HCT116 (cell line): ENCODE data around the gene HPS5. TPM values are rescaled to one million over a fixed set of nuclear protein-coding genes. Genes with fewer than 3 reads are reported as not detected.
"Not testable (repeated sequence)": the region's sequence is repeated elsewhere in the genome, so short reads cannot be mapped to it uniquely, and the experiment has no call there.

ENCODE experiments used
- ATAC-seq: fragments of 200-7000 bp; cut with Tn5 transposase; 2 replicates; pipeline ENCODE4 v1.9.1; 2020; ENCODE audit warnings: mild to moderate bottlenecking, moderate library complexity
- BruUV-seq: library from RNA; stranded (reverse); fragments of 400-500 nt; replicated peaks from 2 replicates; lab custom pipeline; 2021; lab: Mats Ljungman, UMichigan
- CTCF ChIA-PET: fragments of 300-600 bp; sonication (Branson Sonifier 250); formaldehyde crosslinking; loops from one replicate; lab custom pipeline; 2021; ENCODE audit warnings: antibody characterized with exemption; lab: Charles Lee
- POLR2A ChIA-PET: fragments of 300-600, 350-600 bp; sonication (Branson Sonifier 250); formaldehyde crosslinking; loops from one replicate; lab custom pipeline; 2021; ENCODE audit warnings: antibody characterized with exemption; lab: Charles Lee
- RAD21 ChIA-PET, 2 experiments: fragments of 300-600 bp; sonication (Branson Sonifier 250); formaldehyde crosslinking; loops; one replicate each; lab custom pipeline; 2023; ENCODE audit warnings: low total read pairs in 2 of 2; ENCODE audit not compliant: uncharacterized antibody in 2 of 2, unreplicated experiment in 2 of 2, low non-redundant PET in 1 of 2; lab: Charles Lee
- DNase-seq: peaks from one replicate; pipeline ENCODE4 v3.0.0-alpha.2; 2010; ENCODE audit warnings: low read depth, low spot score
- H2AFZ ChIP-seq: fragments of 200-600 bp; shearing (Covaris generic), sonication (generic); 2 replicates; pipeline ENCODE4 v1.6.1; 2017; ENCODE audit warnings: low read depth, mixed run types, mixed read lengths, antibody characterized with exemption, low read length; ENCODE audit not compliant: poor library complexity, severe bottlenecking
- H3K27ac ChIP-seq: 2 replicates; pipeline ENCODE4 v1.5.1; 2012; ENCODE audit warnings: low read depth, low read length
- H3K27me3 ChIP-seq: fragments of 200-600 bp; sonication (generic); 2 replicates; pipeline ENCODE4 v1.6.1; 2016; ENCODE audit warnings: mixed run types, low read length, mixed read lengths; ENCODE audit not compliant: insufficient read depth
- H3K36me3 ChIP-seq, 2 experiments: fragments of 200-500 bp in 1 of 2; fragments of 200-600 bp in 1 of 2; sonication (Bioruptor generic) in 1 of 2; sonication (generic) in 1 of 2; 2 replicates each; pipeline versions ENCODE4 v1.5.1 to v1.6.1; 2014 to 2016; ENCODE audit warnings: low read length in 2 of 2, inconsistent platforms in 1 of 2, mixed read lengths in 1 of 2, mixed run types in 1 of 2; ENCODE audit not compliant: insufficient read depth in 2 of 2, control insufficient read depth in 1 of 2
- H3K4me1 ChIP-seq, 2 experiments: fragments of 200-600 bp in 1 of 2; sonication (generic) in 1 of 2; 2 replicates each; pipeline versions ENCODE4 v1.5.1 to v1.6.1; 2012 to 2017; ENCODE audit warnings: low read length in 2 of 2, inconsistent platforms in 1 of 2, mild to moderate bottlenecking in 1 of 2, mixed read lengths in 1 of 2, mixed run types in 1 of 2, moderate library complexity in 1 of 2; ENCODE audit not compliant: insufficient read depth in 2 of 2, control insufficient read depth in 1 of 2
- H3K4me2 ChIP-seq: fragments of 200-600 bp; sonication (generic); 2 replicates; pipeline ENCODE4 v1.6.1; 2017; ENCODE audit warnings: mixed run types, low read length, mixed read lengths
- H3K4me3 ChIP-seq, 2 experiments: fragments of 200-600 bp in 1 of 2; sonication (generic) in 1 of 2; replicated peaks in 1 of 2; 2 replicates each; pipeline ENCODE4 v1.5.1; 2011 to 2016; ENCODE audit warnings: low read length in 2 of 2, control low read depth in 1 of 2, low read depth in 1 of 2, mild to moderate bottlenecking in 1 of 2, mixed read lengths in 1 of 2, mixed run types in 1 of 2
- H3K79me2 ChIP-seq: fragments of 200-600 bp; sonication (generic); 2 replicates; pipeline ENCODE4 v1.6.1; 2017; ENCODE audit warnings: mild to moderate bottlenecking, mixed run types, low read length, moderate library complexity, mixed read lengths; ENCODE audit not compliant: insufficient read depth
- H3K9ac ChIP-seq: fragments of 200-600 bp; sonication (generic); 2 replicates; pipeline ENCODE4 v1.6.1; 2016; ENCODE audit warnings: low read length, mixed read lengths
- H3K9me2 ChIP-seq: fragments of 200-600 bp; sonication (generic), shearing (Covaris generic); 2 replicates; pipeline ENCODE4 v1.6.1; 2017; ENCODE audit warnings: mixed run types, mild to moderate bottlenecking, moderate library complexity; ENCODE audit not compliant: insufficient read depth
- H3K9me3 ChIP-seq, 2 experiments: fragments of 200-500 bp in 1 of 2; fragments of 200-600 bp in 1 of 2; sonication (Bioruptor generic) in 1 of 2; sonication (generic) in 1 of 2; 2 replicates each; pipeline ENCODE4 v1.6.1; 2014 to 2017; ENCODE audit warnings: low read length in 2 of 2, mixed read lengths in 2 of 2, inconsistent platforms in 1 of 2, low read depth in 1 of 2, mild to moderate bottlenecking in 1 of 2, mixed run types in 1 of 2, moderate library complexity in 1 of 2; ENCODE audit not compliant: control insufficient read depth in 1 of 2, insufficient read depth in 1 of 2
- H4K20me1 ChIP-seq: fragments of 200-600 bp; sonication (generic), shearing (Covaris generic); 2 replicates; pipeline ENCODE4 v1.6.1; 2017; ENCODE audit warnings: mixed run types, mild to moderate bottlenecking, moderate library complexity; ENCODE audit not compliant: insufficient read depth
- CTCF ChIP-seq, 3 experiments: fragments of 200-600 bp in 1 of 3; sonication (generic) in 1 of 3; IDR thresholded peaks in 2 of 3; conservative IDR thresholded peaks in 1 of 3; 2 replicates each; pipeline ENCODE4 v1.5.1; 2012 to 2017; ENCODE audit warnings: low read depth in 2 of 3, low read length in 2 of 3, antibody characterized with exemption in 1 of 3, borderline replicate concordance in 1 of 3, control low read depth in 1 of 3, mild to moderate bottlenecking in 1 of 3, mixed read lengths in 1 of 3, mixed run types in 1 of 3, moderate library complexity in 1 of 3; ENCODE audit not compliant: insufficient read depth in 1 of 3
- RAD21 ChIP-seq: IDR thresholded peaks from 2 replicates; pipeline ENCODE4 v1.6.1; 2012; ENCODE audit warnings: low read depth, mild to moderate bottlenecking
- SIN3A ChIP-seq: IDR thresholded peaks from 2 replicates; pipeline ENCODE4 v1.6.1; 2012; ENCODE audit warnings: low read depth
- intact Hi-C: fragments of 100-400 bp; cut with micrococcal nuclease; formaldehyde crosslinking; loops from 2 replicates; pipeline ENCODE4 v1.10.0; 2022
- total RNA-seq: library from RNA; stranded (reverse); gene quantifications from one replicate; pipeline ENCODE4 v1.2.1, GENCODE V29; 2021; ENCODE audit not compliant: unreplicated experiment
- TF ChIP-seq, protein P1 (sequence below): IDR thresholded peaks from 2 replicates; pipeline ENCODE4 v1.6.1; 2012
- TF ChIP-seq, protein P2 (sequence below): IDR thresholded peaks from 2 replicates; pipeline ENCODE4 v1.6.1; 2011; ENCODE audit warnings: mild to moderate bottlenecking, low read length, moderate library complexity; ENCODE audit not compliant: insufficient replicate concordance; ENCODE audit errors: extremely low read depth

The HPS5 gene
- total RNA-seq, 1 experiment from 2014 or later: 19.6 TPM

DNA sequence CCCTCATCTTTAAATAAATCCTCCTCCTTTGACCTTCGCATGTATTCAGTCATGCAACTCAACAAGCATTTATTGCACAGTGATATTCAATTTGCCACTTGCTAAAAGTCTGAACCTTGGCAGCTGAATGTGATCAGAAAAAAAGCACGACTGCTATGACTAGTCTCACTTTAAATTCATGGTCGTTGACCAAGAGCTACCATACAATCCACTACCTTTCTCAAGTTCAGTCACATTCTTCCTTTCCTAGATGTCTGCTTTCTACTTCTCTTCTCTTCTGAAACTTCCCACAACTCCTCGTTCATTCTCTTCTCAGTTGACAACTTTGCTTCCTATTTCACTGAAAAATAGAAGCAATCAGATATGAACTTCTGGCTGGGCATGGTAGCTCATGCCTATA is 57.9 kb downstream of the HPS5 start:
- Histone ChIP-seq H3K4me3 (no peak overlapping the region), H3K27ac (no peak overlapping the region), H3K79me2 (no peaks in the 10 kb centered on the region), H2AFZ (no peak overlapping the region), H4K20me1 (no peaks in the 10 kb centered on the region), H3K27me3 (no peaks in the 10 kb centered on the region), H3K9me2 (no peaks in the 10 kb centered on the region), H3K36me3 (no peaks in the 10 kb centered on the region), H3K9ac (no peak overlapping the region), H3K9me3 (no peaks in the 10 kb centered on the region), H3K4me2 (no peak overlapping the region), H3K4me1 (no peaks in the 10 kb centered on the region)
- TF ChIP-seq, protein P1, sequence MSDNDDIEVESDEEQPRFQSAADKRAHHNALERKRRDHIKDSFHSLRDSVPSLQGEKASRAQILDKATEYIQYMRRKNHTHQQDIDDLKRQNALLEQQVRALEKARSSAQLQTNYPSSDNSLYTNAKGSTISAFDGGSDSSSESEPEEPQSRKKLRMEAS: no peak
- TF ChIP-seq, protein P2, sequence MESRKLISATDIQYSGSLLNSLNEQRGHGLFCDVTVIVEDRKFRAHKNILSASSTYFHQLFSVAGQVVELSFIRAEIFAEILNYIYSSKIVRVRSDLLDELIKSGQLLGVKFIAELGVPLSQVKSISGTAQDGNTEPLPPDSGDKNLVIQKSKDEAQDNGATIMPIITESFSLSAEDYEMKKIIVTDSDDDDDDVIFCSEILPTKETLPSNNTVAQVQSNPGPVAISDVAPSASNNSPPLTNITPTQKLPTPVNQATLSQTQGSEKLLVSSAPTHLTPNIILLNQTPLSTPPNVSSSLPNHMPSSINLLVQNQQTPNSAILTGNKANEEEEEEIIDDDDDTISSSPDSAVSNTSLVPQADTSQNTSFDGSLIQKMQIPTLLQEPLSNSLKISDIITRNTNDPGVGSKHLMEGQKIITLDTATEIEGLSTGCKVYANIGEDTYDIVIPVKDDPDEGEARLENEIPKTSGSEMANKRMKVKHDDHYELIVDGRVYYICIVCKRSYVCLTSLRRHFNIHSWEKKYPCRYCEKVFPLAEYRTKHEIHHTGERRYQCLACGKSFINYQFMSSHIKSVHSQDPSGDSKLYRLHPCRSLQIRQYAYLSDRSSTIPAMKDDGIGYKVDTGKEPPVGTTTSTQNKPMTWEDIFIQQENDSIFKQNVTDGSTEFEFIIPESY: no peak
- no peak for TF ChIP-seq RAD21
- TF ChIP-seq SIN3A: no peak
- TF ChIP-seq CTCF (IDR thresholded peaks at IDR 0.05 in 2 of 3, conservative IDR thresholded peaks at IDR 0.05 in 1 of 3; ENCODE audit: borderline replicate concordance in 1 of 3, insufficient read depth in 1 of 3, low read depth in 2 of 3, low read length in 2 of 3): no peak
- POLR2A ChIA-PET: no interaction called here
- intact Hi-C loops: no loop called here
- no peak for DNase-seq
- no TSS peak for BruUV-seq
- CTCF ChIA-PET: no interaction called here
- no peak for ATAC-seq
- RAD21 ChIA-PET: no interaction called here

- H3K27me3 ChIP-seq, H3K36me3 ChIP-seq, BruUV-seq, H3K9ac ChIP-seq, intact Hi-C loops, H3K4me2 ChIP-seq, DNase-seq, RAD21 ChIA-PET, CTCF ChIA-PET, H2AFZ ChIP-seq, POLR2A ChIA-PET, H3K9me2 ChIP-seq, H3K4me1 ChIP-seq, H3K79me2 ChIP-seq, ATAC-seq, H3K27ac ChIP-seq, H3K9me3 ChIP-seq, H4K20me1 ChIP-seq, H3K4me3 ChIP-seq: not testable (repeated sequence)
Observed at GRCh38 chr11:18262681-18263350, 59.1 kb downstream of the HPS5 start.
